GM21528 (cell line): ENCODE measurements around the gene IER2.

Experiments used
- ATAC-seq: cut with Tn5 transposase; IDR thresholded peaks from one replicate; pipeline ENCODE4 v1.9.1; 2021; ENCODE audit warnings: mild to moderate bottlenecking, moderate library complexity; ENCODE audit not compliant: unreplicated experiment, low FRiP score

The IER2 gene

GRCh38 chr19:13150187-13150930 is at the start of gene IER2, which contains the start of gene STX10:
TSS of gene IER2 (plus strand) at chr19:13150411. CDS start at chr19:13153187, 2,776 bp downstream.
TSS of gene STX10 (minus strand) at chr19:13150375. CDS start at chr19:13150173, 202 bp downstream.
- ATAC-seq = peak; percentile 22

GRCh38 chr19:13100841-13101589 is 49.2 kb upstream of the IER2 start:
- no peak for ATAC-seq

GRCh38 chr19:13101590-13102415 is 48.4 kb upstream of the IER2 start:
- ATAC-seq = no peak

GRCh38 chr19:13102416-13102665 is 47.9 kb upstream of the IER2 start:
- ATAC-seq = peak; percentile 8

GRCh38 chr19:13102666-13103580 is 47.3 kb upstream of the IER2 start, which contains the start of gene LYL1:
TSS of gene LYL1 (minus strand) at chr19:13102858. CDS start at chr19:13101171, 1,687 bp downstream.
- ATAC-seq = peak; percentile 45

- ATAC-seq = no peak
Observed at GRCh38 chr19:13103581-13104359, 46.4 kb upstream of the IER2 start.

- ATAC-seq = no peak
Observed at GRCh38 chr19:13104360-13104847, 45.8 kb upstream of the IER2 start.

- no peak for ATAC-seq
Observed at GRCh38 chr19:13104848-13105711, 45.1 kb upstream of the IER2 start.

- ATAC-seq = no peak
Observed at GRCh38 chr19:13109361-13110098, 40.7 kb upstream of the IER2 start.

- no peak for ATAC-seq
Observed at GRCh38 chr19:13110099-13110610, 40.1 kb upstream of the IER2 start.

- no peak for ATAC-seq
Observed at GRCh38 chr19:13112555-13112954, 37.7 kb upstream of the IER2 start.

- no peak for ATAC-seq
Observed at GRCh38 chr19:13115936-13116281, 34.3 kb upstream of the IER2 start.

- peak; percentile 49 for ATAC-seq
Observed at GRCh38 chr19:13116282-13117175, 33.7 kb upstream of the IER2 start, which contains the start of gene TRMT1. TSS of gene TRMT1 (minus strand) at chr19:13116740. CDS start at chr19:13116399, 341 bp downstream.

GRCh38 chr19:13117176-13117771 is 32.9 kb upstream of the IER2 start:
- ATAC-seq = peak; percentile 1

- peak; percentile 50 for ATAC-seq
Observed at GRCh38 chr19:13117772-13118423, 32.3 kb upstream of the IER2 start, which contains the start of gene NACC1. TSS of gene NACC1 (plus strand) at chr19:13118264. CDS start at chr19:13135208, 16,944 bp downstream.
